Endometrium (tissue), 2 donors: ENCODE data around the gene PGPEP1.
"Not testable (repeated sequence)": the region's sequence is repeated elsewhere in the genome, so short reads cannot be mapped to it uniquely, and the experiment has no call there.

Experiments used
- FAIRE-seq: peaks from 2 replicates; lab custom pipeline; 2012; peaks lifted over from hg19 to GRCh38; lab: Jason Lieb, UNC
- donor health status: control.
- donor health status: control.

PGPEP1 gene

GRCh38 chr19:18332917-18333530 lies 7.4 kb upstream of the PGPEP1 start:
- FAIRE-seq, result no peak

- FAIRE-seq, result no peak
Measured at GRCh38 chr19:18333680-18334079, 6.7 kb upstream of the PGPEP1 start.

GRCh38 chr19:18336121-18336520 lies 4.3 kb upstream of the PGPEP1 start:
- FAIRE-seq, result no peak

GRCh38 chr19:18338541-18338940 lies 1.9 kb upstream of the PGPEP1 start:
- no peak for FAIRE-seq

- FAIRE-seq, result no peak
Measured at GRCh38 chr19:18339723-18340122, 675 bp upstream of the PGPEP1 start.

GRCh38 chr19:18340990-18341868 lies 831 bp downstream of the PGPEP1 start:
- FAIRE-seq, result no peak

GRCh38 chr19:18342090-18342632 lies 1.8 kb downstream of the PGPEP1 start:
- no peak for FAIRE-seq

- FAIRE-seq, result no peak
Measured at GRCh38 chr19:18344582-18344950, 4.2 kb downstream of the PGPEP1 start.

- no peak for FAIRE-seq
Measured at GRCh38 chr19:18345296-18345695, 4.9 kb downstream of the PGPEP1 start.

GRCh38 chr19:18346091-18346490 lies 5.7 kb downstream of the PGPEP1 start:
- FAIRE-seq, result no peak

- FAIRE-seq, result no peak
Measured at GRCh38 chr19:18348171-18348570, 7.8 kb downstream of the PGPEP1 start.

- FAIRE-seq, result not testable (repeated sequence)
Measured at GRCh38 chr19:18348818-18349339, 8.5 kb downstream of the PGPEP1 start.

- FAIRE-seq, result peak; percentile 76
Measured at GRCh38 chr19:18349524-18350128, 9.2 kb downstream of the PGPEP1 start.

GRCh38 chr19:18350490-18350889 lies 10.1 kb downstream of the PGPEP1 start:
- FAIRE-seq, result no peak

- FAIRE-seq, result no peak
Measured at GRCh38 chr19:18351544-18351943, 11.1 kb downstream of the PGPEP1 start.

GRCh38 chr19:18353378-18354005 lies 13.1 kb downstream of the PGPEP1 start:
- FAIRE-seq, result no peak

GRCh38 chr19:18354743-18355142 lies 14.3 kb downstream of the PGPEP1 start:
- FAIRE-seq, result not testable (repeated sequence)

- no peak for FAIRE-seq
Measured at GRCh38 chr19:18357041-18357440, 16.6 kb downstream of the PGPEP1 start.

GRCh38 chr19:18361646-18362045 lies 21.2 kb downstream of the PGPEP1 start:
- FAIRE-seq, result no peak

GRCh38 chr19:18362934-18363542 lies 22.6 kb downstream of the PGPEP1 start:
- FAIRE-seq, result no peak

- FAIRE-seq, result no peak
Measured at GRCh38 chr19:18363787-18364186, 23.4 kb downstream of the PGPEP1 start.
